PC-9 (cell line): ENCODE measurements around the gene FCAMR. TPM values are rescaled to one million over a fixed set of nuclear protein-coding genes. Genes with fewer than 3 reads are reported as not detected.

Experiments
- BruUV-seq: library from RNA; stranded (reverse); fragments of 400-500 nt; replicated peaks from 2 replicates; lab custom pipeline; 2021; lab: Mats Ljungman, UMichigan
- CTCF ChIA-PET: fragments of 300-600 bp; sonication (Branson Sonifier 250); formaldehyde crosslinking; loops from one replicate; lab custom pipeline; 2022; ENCODE audit warnings: antibody characterized with exemption; lab: Charles Lee
- POLR2A ChIA-PET: fragments of 300-600 bp; sonication (Branson Sonifier 250); formaldehyde crosslinking; loops from one replicate; lab custom pipeline; 2022; ENCODE audit warnings: antibody characterized with exemption; ENCODE audit not compliant: unreplicated experiment; lab: Charles Lee
- DNase-seq, 2 experiments: peaks; one replicate each; pipeline versions ENCODE4 v3.0.0 to v3.0.0-alpha.2; 2015 to 2022; ENCODE audit warnings: mixed read lengths in 1 of 2
- H2AFZ ChIP-seq: fragments of 200-600 bp; sonication (generic); 2 replicates; pipeline ENCODE4 v1.8.1; 2017; ENCODE audit warnings: antibody characterized with exemption
- H3F3A ChIP-seq: fragments of 200-600 bp; sonication (generic); 2 replicates; pipeline ENCODE4 v1.8.1; 2017; ENCODE audit warnings: antibody characterized with exemption, mild to moderate bottlenecking, low read depth; ENCODE audit not compliant: insufficient read depth
- H3K27ac ChIP-seq: fragments of 200-600 bp; sonication (generic); 2 replicates; pipeline ENCODE4 v1.6.1; 2016; ENCODE audit warnings: mixed run types
- H3K27me3 ChIP-seq: fragments of 200-600 bp; sonication (generic); 2 replicates; pipeline ENCODE4 v1.6.1; 2016; ENCODE audit warnings: low read depth, mixed run types; ENCODE audit not compliant: insufficient read depth
- H3K36me3 ChIP-seq: fragments of 200-600 bp; sonication (generic); 2 replicates; pipeline ENCODE4 v1.6.1; 2016; ENCODE audit warnings: low read depth, mixed run types
- H3K4me1 ChIP-seq: fragments of 200-600 bp; sonication (generic); replicated peaks from 2 replicates; pipeline ENCODE4 v1.6.1; 2016; ENCODE audit warnings: mixed run types; ENCODE audit not compliant: insufficient read depth
- H3K4me2 ChIP-seq: fragments of 200-600 bp; sonication (generic); 2 replicates; pipeline ENCODE4 v1.6.1; 2017; ENCODE audit warnings: mixed run types
- H3K4me3 ChIP-seq: fragments of 200-600 bp; sonication (generic); 2 replicates; pipeline ENCODE4 v1.6.1; 2016; ENCODE audit warnings: mixed run types
- H3K79me2 ChIP-seq: fragments of 200-600 bp; sonication (generic); 2 replicates; pipeline ENCODE4 v1.6.1; 2017; ENCODE audit warnings: low read depth, mixed run types
- H3K9me2 ChIP-seq: fragments of 200-600 bp; sonication (generic); 2 replicates; pipeline ENCODE4 v1.8.1; 2017; ENCODE audit warnings: mild to moderate bottlenecking; ENCODE audit not compliant: insufficient read depth
- H3K9me3 ChIP-seq: fragments of 200-600 bp; sonication (generic); 2 replicates; pipeline ENCODE4 v1.8.1; 2016; ENCODE audit warnings: low read depth; ENCODE audit not compliant: insufficient read depth
- H4K20me1 ChIP-seq: fragments of 200-600 bp; sonication (generic); 2 replicates; pipeline ENCODE4 v1.8.1; 2017; ENCODE audit not compliant: insufficient read depth
- CTCF ChIP-seq: fragments of 200-600 bp; sonication (generic); conservative IDR thresholded peaks from 2 replicates; pipeline ENCODE4 v1.6.1; 2017; ENCODE audit warnings: mixed run types, antibody characterized with exemption, mild to moderate bottlenecking, moderate library complexity
- EZH2 ChIP-seq: fragments of 200-600 bp; sonication (generic); IDR thresholded peaks from 2 replicates; pipeline ENCODE4 v1.8.0; 2017; ENCODE audit warnings: antibody characterized with exemption, low read depth
- intact Hi-C: fragments of 100-400 bp; cut with micrococcal nuclease; formaldehyde crosslinking; loops from one replicate; pipeline ENCODE4 v1.10.0; 2022; ENCODE audit not compliant: unreplicated experiment
- total RNA-seq: library from RNA; stranded (reverse); gene quantifications from 2 replicates; pipeline ENCODE4 v1.2.3, GENCODE V29; 2021

Gene FCAMR
- total RNA-seq, 1 experiment from 2014 or later: not detected

- Histone ChIP-seq H3F3A (no peaks in the 10 kb centered on the region), H3K9me2 (no peaks in the 10 kb centered on the region), H3K4me3 (no peak overlapping the region), H3K9me3 (no peaks in the 10 kb centered on the region), H3K79me2 (no peaks in the 10 kb centered on the region), H3K27ac (no peak overlapping the region), H4K20me1 (no peaks in the 10 kb centered on the region), H3K27me3 (no peaks in the 10 kb centered on the region), H3K4me2 (no peak overlapping the region), H3K36me3 (no peaks in the 10 kb centered on the region), H2AFZ (no peak overlapping the region), H3K4me1 (no peaks in the 10 kb centered on the region)
- no peak for DNase-seq
- ChIA-PET CTCF (no interaction called here), POLR2A (no interaction called here)
- TF ChIP-seq CTCF: no peak
- TF ChIP-seq EZH2: no peak
- intact Hi-C loops: no loop called here
- BruUV-seq: no TSS peak
Measured at GRCh38 chr1:206940588-206940936, 29.7 kb downstream of the FCAMR start.

GRCh38 chr1:206939841-206940587 is 30.2 kb downstream of the FCAMR start:
- Histone ChIP-seq H3K9me3 (no peaks in the 10 kb centered on the region), H3K4me1 (no peaks in the 10 kb centered on the region), H2AFZ (no peak overlapping the region), H3K4me2 (no peak overlapping the region), H3K27ac (no peak overlapping the region), H3K36me3 (no peaks in the 10 kb centered on the region), H3F3A (no peaks in the 10 kb centered on the region), H3K9me2 (no peaks in the 10 kb centered on the region), H3K4me3 (no peak overlapping the region), H3K79me2 (no peaks in the 10 kb centered on the region), H4K20me1 (no peaks in the 10 kb centered on the region), H3K27me3 (no peaks in the 10 kb centered on the region)
- POLR2A ChIA-PET: no interaction called here
- BruUV-seq: no TSS peak
- DNase-seq: no peak
- no peak for TF ChIP-seq CTCF
- no peak for TF ChIP-seq EZH2
- intact Hi-C loops: no loop called here
- CTCF ChIA-PET: no interaction called here

GRCh38 chr1:206939131-206939530 is 31.1 kb downstream of the FCAMR start:
- no TSS peak for BruUV-seq
- intact Hi-C loops: no loop called here
- TF ChIP-seq CTCF: no peak
- TF ChIP-seq EZH2: no peak

More at GRCh38 chr1:206939131-206939530, 31.1 kb downstream of the FCAMR start:
- no peak overlapping the region for H3K4me2 ChIP-seq
- no peaks in the 10 kb centered on the region for H3K27me3 ChIP-seq
- no peaks in the 10 kb centered on the region for H3F3A ChIP-seq
- no peaks in the 10 kb centered on the region for H4K20me1 ChIP-seq
- H3K36me3 ChIP-seq: no peaks in the 10 kb centered on the region
- no peak for DNase-seq
- H3K9me2 ChIP-seq: no peaks in the 10 kb centered on the region
- H3K4me1 ChIP-seq: no peaks in the 10 kb centered on the region
- ChIA-PET POLR2A (no interaction called here), CTCF (no interaction called here)
- H2AFZ ChIP-seq: no peak overlapping the region
- H3K9me3 ChIP-seq: no peaks in the 10 kb centered on the region
- no peak overlapping the region for H3K27ac ChIP-seq
- no peak overlapping the region for H3K4me3 ChIP-seq
- H3K79me2 ChIP-seq: no peaks in the 10 kb centered on the region
